NCI-H774 (cell line): ENCODE results near the gene MSI2.

Experiments
- DNase-seq: peaks from one replicate; lab custom pipeline; 2025; lab: John Stamatoyannopoulos, UW

MSI2 gene

GRCh38 chr17:57395721-57396321 is 139.5 kb downstream of the MSI2 start:
- no peak for DNase-seq

- DNase-seq: peak; percentile 82
Measured at GRCh38 chr17:57396511-57396921, 140.2 kb downstream of the MSI2 start.

GRCh38 chr17:57397402-57397801 is 141.1 kb downstream of the MSI2 start:
- no peak for DNase-seq

GRCh38 chr17:57399690-57400089 is 143.4 kb downstream of the MSI2 start:
- DNase-seq: no peak

- no peak for DNase-seq
Measured at GRCh38 chr17:57400648-57401047, 144.3 kb downstream of the MSI2 start.

GRCh38 chr17:57401556-57402488 is 145.5 kb downstream of the MSI2 start:
- no peak for DNase-seq

GRCh38 chr17:57402681-57403180 is 146.4 kb downstream of the MSI2 start:
- no peak for DNase-seq

- no peak for DNase-seq
Measured at GRCh38 chr17:57403236-57403635, 146.9 kb downstream of the MSI2 start.

- no peak for DNase-seq
Measured at GRCh38 chr17:57404073-57404472, 147.8 kb downstream of the MSI2 start.

- DNase-seq: no peak
Measured at GRCh38 chr17:57404795-57405490, 148.6 kb downstream of the MSI2 start.

- no peak for DNase-seq
Measured at GRCh38 chr17:57405491-57406072, 149.3 kb downstream of the MSI2 start.

GRCh38 chr17:57406131-57406980 is 150.0 kb downstream of the MSI2 start:
- no peak for DNase-seq

- DNase-seq: no peak
Measured at GRCh38 chr17:57406981-57407286, 150.6 kb downstream of the MSI2 start.

- DNase-seq: peak; percentile 65
Measured at GRCh38 chr17:57407287-57408070, 151.2 kb downstream of the MSI2 start.

- peak; percentile 80 for DNase-seq
Measured at GRCh38 chr17:57408071-57408811, 151.9 kb downstream of the MSI2 start.

- DNase-seq: no peak
Measured at GRCh38 chr17:57410169-57410568, 153.8 kb downstream of the MSI2 start.

GRCh38 chr17:57412520-57413096 is 156.3 kb downstream of the MSI2 start:
- no peak for DNase-seq

- no peak for DNase-seq
Measured at GRCh38 chr17:57413848-57414651, 157.7 kb downstream of the MSI2 start.

GRCh38 chr17:57415751-57416207 is 159.5 kb downstream of the MSI2 start:
- DNase-seq: no peak
